Activated B cell treated with CpG ODN at 0.5 μM for 24 hours (primary cell): Measurements from ENCODE around the gene PPID. TPM values are rescaled to one million over a fixed set of nuclear protein-coding genes. Genes with fewer than 3 reads are reported as not detected.
"Not testable (repeated sequence)": the region's sequence is repeated elsewhere in the genome, so short reads cannot be mapped to it uniquely, and the experiment has no call there.

Experiments used
- ATAC-seq: fragments of 200-7000 bp; cut with Tn5 transposase; one replicate; pipeline ENCODE4 v1.10.0; 2021; ENCODE audit warnings: low read depth, mild to moderate bottlenecking, moderate library complexity
- CTCF ChIA-PET: fragments of 350-600 bp; sonication (Branson Sonifier 250); formaldehyde crosslinking; loops from one replicate; lab custom pipeline; 2021; ENCODE audit warnings: antibody characterized with exemption; lab: Charles Lee
- POLR2A ChIA-PET: fragments of 350-600 bp; sonication (Branson Sonifier 250); formaldehyde crosslinking; loops from one replicate; lab custom pipeline; 2021; ENCODE audit warnings: antibody characterized with exemption; lab: Charles Lee
- DNase-seq: peaks from one replicate; pipeline ENCODE4 v3.0.0; 2022
- H3K27ac Mint-ChIP-seq: one replicate; pipeline ENCODE4 v1.8.0; 2020; ENCODE audit warnings: mixed read lengths
- H3K27me3 Mint-ChIP-seq: one replicate; pipeline ENCODE4 v1.8.0; 2021; ENCODE audit warnings: mixed read lengths
- H3K36me3 Mint-ChIP-seq: one replicate; pipeline ENCODE4 v1.8.0; 2021; ENCODE audit warnings: low read depth, mixed read lengths
- H3K4me1 Mint-ChIP-seq: one replicate; pipeline ENCODE4 v1.8.0; 2021; ENCODE audit warnings: mixed read lengths
- H3K4me3 Mint-ChIP-seq: one replicate; pipeline ENCODE4 v1.8.0; 2020; ENCODE audit warnings: mild to moderate bottlenecking, mixed read lengths
- H3K9me3 Mint-ChIP-seq: one replicate; pipeline ENCODE4 v1.8.0; 2020; ENCODE audit warnings: mixed read lengths
- CTCF ChIP-seq: fragments of 200-600 bp; IDR thresholded peaks from one replicate; pipeline ENCODE4 v1.8.0; 2022; ENCODE audit warnings: antibody characterized with exemption, mild to moderate bottlenecking
- intact Hi-C: fragments of 100-400 bp; cut with micrococcal nuclease; formaldehyde crosslinking; loops from one replicate; pipeline ENCODE4 v1.15.1; 2024
- total RNA-seq: library from RNA; stranded (reverse); gene quantifications from 2 replicates; pipeline ENCODE4 v1.2.3, GENCODE V29; 2022

Gene PPID
- total RNA-seq, 1 donor from 2014 or later, result 29.8 TPM

- Mint-ChIP-seq H3K36me3 (peaks cover 50% of the 10 kb centered on the region), H3K27ac (peak overlapping the region; percentile 93), H3K4me3 (peak overlapping the region; percentile 97), H3K27me3 (peaks cover 3% of the 10 kb centered on the region), H3K9me3 (no peaks in the 10 kb centered on the region), H3K4me1 (peaks cover 21% of the 10 kb centered on the region)
- TF ChIP-seq CTCF, result no peak
- intact Hi-C loops, result loop anchor here (2.0 kb wide), 4 partner anchors 14 to 452 kb away; partner anchors contain the start of gene RAPGEF2
- POLR2A ChIA-PET, result no interaction called here
- DNase-seq (no peak), ATAC-seq (no peak)
- CTCF ChIA-PET, result no interaction called here
Measured at GRCh38 chr4:158722291-158722916, 792 bp downstream of the PPID start.

- ATAC-seq (no peak), DNase-seq (no peak)
- TF ChIP-seq CTCF, result no peak
- Mint-ChIP-seq H3K27ac (peak overlapping the region; percentile 5), H3K4me3 (peak overlapping the region; percentile 13), H3K27me3 (peaks cover 3% of the 10 kb centered on the region), H3K4me1 (peaks cover 21% of the 10 kb centered on the region), H3K9me3 (no peaks in the 10 kb centered on the region), H3K36me3 (peaks cover 56% of the 10 kb centered on the region)
- intact Hi-C loops, result loop anchor here (2.0 kb wide), 4 partner anchors 13 to 453 kb away; partner anchors contain the start of gene RAPGEF2
- POLR2A ChIA-PET, result interaction anchor here (0.6 kb wide), 1 partner anchor 52 kb away, joined by 7 read pairs; no protein-coding TSS in a partner anchor
- CTCF ChIA-PET, result no interaction called here
Measured at GRCh38 chr4:158721680-158722079, 1.5 kb downstream of the PPID start.

GRCh38 chr4:158715802-158716201 lies 7.4 kb downstream of the PPID start:
- H3K36me3 Mint-ChIP-seq, result peaks cover 89% of the 10 kb centered on the region
- H3K27me3 Mint-ChIP-seq, result no peaks in the 10 kb centered on the region
- CTCF ChIA-PET, result no interaction called here
- DNase-seq (no peak), ATAC-seq (no peak)
- intact Hi-C loops, result no loop called here
- H3K9me3 Mint-ChIP-seq, result no peaks in the 10 kb centered on the region
- no peaks in the 10 kb centered on the region for H3K4me1 Mint-ChIP-seq
- POLR2A ChIA-PET, result no interaction called here
- no peak overlapping the region for H3K4me3 Mint-ChIP-seq
- no peak overlapping the region for H3K27ac Mint-ChIP-seq
- TF ChIP-seq CTCF, result no peak

- POLR2A ChIA-PET, result no interaction called here
- H3K4me1 Mint-ChIP-seq, result no peaks in the 10 kb centered on the region
- DNase-seq (no peak), ATAC-seq (no peak)
- no peaks in the 10 kb centered on the region for H3K9me3 Mint-ChIP-seq
- H3K27ac Mint-ChIP-seq, result no peak overlapping the region
- no peak overlapping the region for H3K4me3 Mint-ChIP-seq
- no peaks in the 10 kb centered on the region for H3K27me3 Mint-ChIP-seq
- CTCF ChIA-PET, result no interaction called here
- intact Hi-C loops, result no loop called here
- no peak for TF ChIP-seq CTCF
- H3K36me3 Mint-ChIP-seq, result peaks cover 92% of the 10 kb centered on the region
Measured at GRCh38 chr4:158714937-158715336, 8.3 kb downstream of the PPID start.

GRCh38 chr4:158712622-158713021 lies 10.6 kb downstream of the PPID start:
- DNase-seq, H3K9me3 Mint-ChIP-seq, H3K27me3 Mint-ChIP-seq, CTCF ChIA-PET, intact Hi-C loops, ATAC-seq, H3K4me1 Mint-ChIP-seq, H3K27ac Mint-ChIP-seq, H3K4me3 Mint-ChIP-seq, POLR2A ChIA-PET: not testable (repeated sequence)
- peaks cover 87% of the 10 kb centered on the region for H3K36me3 Mint-ChIP-seq
